Type B pancreatic cell (in vitro differentiated cells): Measurements from ENCODE around the gene SAFB2. TPM values are rescaled to one million over a fixed set of nuclear protein-coding genes. Genes with fewer than 3 reads are reported as not detected.

ENCODE experiments used
- DNase-seq: peaks from one replicate; pipeline ENCODE4 v3.0.0; 2021; ENCODE audit warnings: mixed read lengths; ENCODE audit not compliant: unreplicated experiment; ENCODE audit errors: extremely low spot score
- H3K27ac Mint-ChIP-seq: 2 replicates; pipeline ENCODE4 v1.8.0; 2021; ENCODE audit warnings: mild to moderate bottlenecking, mixed read lengths
- H3K27me3 Mint-ChIP-seq: 2 replicates; pipeline ENCODE4 v1.8.0; 2021; ENCODE audit warnings: mixed read lengths
- H3K36me3 Mint-ChIP-seq: 2 replicates; pipeline ENCODE4 v1.8.0; 2021; ENCODE audit warnings: mixed read lengths
- H3K4me1 Mint-ChIP-seq: one replicate; pipeline ENCODE4 v1.8.0; 2021; ENCODE audit warnings: mixed read lengths; ENCODE audit not compliant: unreplicated experiment
- H3K4me3 Mint-ChIP-seq: 2 replicates; pipeline ENCODE4 v1.8.0; 2021; ENCODE audit warnings: mild to moderate bottlenecking, mixed read lengths
- H3K9me3 Mint-ChIP-seq: 2 replicates; pipeline ENCODE4 v1.8.0; 2021; ENCODE audit warnings: mixed read lengths
- total RNA-seq: library from RNA; stranded (reverse); gene quantifications from 2 replicates; pipeline ENCODE4 v1.2.1, GENCODE V29; 2021; ENCODE audit warnings: low replicate concordance
- TF ChIP-seq, protein P1 (sequence below): fragments of 200-600 bp; sonication (generic); conservative IDR thresholded peaks from 2 replicates; pipeline ENCODE4 v1.5.0; 2021; ENCODE audit warnings: antibody characterized with exemption, mild to moderate bottlenecking

The SAFB2 gene
- total RNA-seq, 1 donor from 2014 or later = 93.4 TPM

DNA sequence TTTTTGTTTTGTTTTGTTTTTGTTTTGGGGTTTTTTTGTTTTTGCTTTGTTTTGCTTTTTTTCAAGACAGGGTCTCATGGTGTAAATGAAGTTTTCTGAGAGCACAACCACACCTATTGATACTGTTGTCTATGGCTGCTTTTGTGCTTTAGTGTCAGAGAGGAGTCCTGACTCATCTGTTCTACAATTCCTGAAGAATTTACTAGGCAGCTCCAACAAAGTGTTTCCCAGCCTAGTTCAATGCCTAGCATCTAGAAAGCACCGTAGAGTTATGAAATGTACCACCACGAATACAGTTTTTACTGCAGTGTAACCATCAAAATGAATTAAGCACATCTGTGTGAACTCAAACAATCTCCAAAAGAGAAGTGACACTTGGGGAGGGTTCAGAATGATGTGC, 21.5 kb upstream of the SAFB2 start:
- Mint-ChIP-seq H3K27ac (no peak overlapping the region), H3K4me3 (no peak overlapping the region), H3K27me3 (no peaks in the 10 kb centered on the region), H3K4me1 (peaks cover 4% of the 10 kb centered on the region), H3K36me3 (peaks cover 30% of the 10 kb centered on the region), H3K9me3 (no peaks in the 10 kb centered on the region)
- no peak for DNase-seq
- TF ChIP-seq, protein P1, sequence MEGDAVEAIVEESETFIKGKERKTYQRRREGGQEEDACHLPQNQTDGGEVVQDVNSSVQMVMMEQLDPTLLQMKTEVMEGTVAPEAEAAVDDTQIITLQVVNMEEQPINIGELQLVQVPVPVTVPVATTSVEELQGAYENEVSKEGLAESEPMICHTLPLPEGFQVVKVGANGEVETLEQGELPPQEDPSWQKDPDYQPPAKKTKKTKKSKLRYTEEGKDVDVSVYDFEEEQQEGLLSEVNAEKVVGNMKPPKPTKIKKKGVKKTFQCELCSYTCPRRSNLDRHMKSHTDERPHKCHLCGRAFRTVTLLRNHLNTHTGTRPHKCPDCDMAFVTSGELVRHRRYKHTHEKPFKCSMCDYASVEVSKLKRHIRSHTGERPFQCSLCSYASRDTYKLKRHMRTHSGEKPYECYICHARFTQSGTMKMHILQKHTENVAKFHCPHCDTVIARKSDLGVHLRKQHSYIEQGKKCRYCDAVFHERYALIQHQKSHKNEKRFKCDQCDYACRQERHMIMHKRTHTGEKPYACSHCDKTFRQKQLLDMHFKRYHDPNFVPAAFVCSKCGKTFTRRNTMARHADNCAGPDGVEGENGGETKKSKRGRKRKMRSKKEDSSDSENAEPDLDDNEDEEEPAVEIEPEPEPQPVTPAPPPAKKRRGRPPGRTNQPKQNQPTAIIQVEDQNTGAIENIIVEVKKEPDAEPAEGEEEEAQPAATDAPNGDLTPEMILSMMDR = no peak

DNA sequence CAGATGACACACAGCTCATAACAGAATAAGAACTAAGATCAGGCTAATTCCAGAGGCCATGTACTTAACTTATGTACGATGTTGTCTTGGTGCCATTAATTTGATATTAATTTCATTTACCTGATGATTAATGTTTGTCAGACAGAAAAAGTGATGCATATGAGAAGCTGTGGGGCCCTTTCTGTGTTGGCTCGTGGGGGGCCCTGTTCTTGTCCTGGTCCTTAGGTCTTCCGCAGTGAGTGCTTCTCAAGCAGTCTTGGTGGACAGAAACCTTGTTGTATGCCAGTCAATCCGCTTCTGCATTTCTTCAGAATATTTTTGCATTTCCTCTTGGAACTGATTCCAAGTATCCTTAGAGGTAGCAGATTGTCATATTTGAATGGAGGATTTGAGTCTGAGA, 20.5 kb upstream of the SAFB2 start:
- TF ChIP-seq, protein P1 = no peak
- no peaks in the 10 kb centered on the region for H3K9me3 Mint-ChIP-seq
- H3K27me3 Mint-ChIP-seq = no peaks in the 10 kb centered on the region
- H3K27ac Mint-ChIP-seq = no peak overlapping the region
- peaks cover 4% of the 10 kb centered on the region for H3K4me1 Mint-ChIP-seq
- H3K36me3 Mint-ChIP-seq = peaks cover 30% of the 10 kb centered on the region
- no peak overlapping the region for H3K4me3 Mint-ChIP-seq
- no peak for DNase-seq

DNA sequence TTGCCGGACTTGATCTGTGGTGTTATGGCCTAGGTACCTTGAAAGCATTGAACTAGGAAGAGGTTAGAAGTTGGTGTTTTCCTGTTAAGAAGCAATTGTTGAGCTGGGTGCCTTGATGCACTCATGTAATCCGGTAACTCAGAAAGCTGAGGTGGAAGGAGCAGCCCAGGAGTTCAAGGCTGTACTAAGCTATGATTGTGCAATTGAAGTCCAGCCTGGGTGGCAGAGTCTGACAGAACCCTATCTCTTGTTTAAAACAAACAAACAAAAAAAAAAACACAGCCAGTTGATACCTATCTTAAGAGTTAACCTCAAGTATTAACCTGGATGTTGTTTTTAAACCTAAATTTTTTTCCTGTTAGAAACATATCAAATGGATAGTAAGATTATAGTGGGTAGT, 19.6 kb upstream of the SAFB2 start:
- Mint-ChIP-seq H3K27ac (no peak overlapping the region), H3K4me3 (no peak overlapping the region), H3K4me1 (peaks cover 4% of the 10 kb centered on the region), H3K9me3 (no peaks in the 10 kb centered on the region), H3K27me3 (no peaks in the 10 kb centered on the region), H3K36me3 (peaks cover 28% of the 10 kb centered on the region)
- no peak for DNase-seq
- TF ChIP-seq, protein P1 = no peak

DNA sequence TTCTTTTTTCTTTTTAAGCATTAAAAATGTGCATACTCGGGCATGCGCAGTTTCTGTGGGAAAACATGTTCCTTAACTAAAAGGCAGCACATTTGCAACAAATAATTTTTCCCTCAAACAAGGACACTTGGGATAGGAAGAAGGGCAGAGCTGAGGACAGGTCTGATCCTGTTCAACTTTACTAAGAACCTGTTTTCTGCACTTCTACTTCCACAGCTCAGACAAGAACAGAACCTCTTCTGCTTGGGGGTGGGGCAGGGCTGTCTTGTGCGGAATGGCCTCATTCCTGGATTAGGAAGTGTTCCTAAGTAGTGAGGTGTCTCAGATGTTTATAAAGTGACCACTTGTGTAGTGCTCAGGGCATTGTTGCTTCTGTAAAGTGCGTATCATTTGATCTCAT, 18.6 kb upstream of the SAFB2 start:
- Mint-ChIP-seq H3K27me3 (no peaks in the 10 kb centered on the region), H3K36me3 (peaks cover 18% of the 10 kb centered on the region), H3K9me3 (no peaks in the 10 kb centered on the region), H3K27ac (peak overlapping the region; percentile 22), H3K4me1 (peaks cover 4% of the 10 kb centered on the region), H3K4me3 (no peak overlapping the region)
- DNase-seq = no peak
- TF ChIP-seq, protein P1 = no peak

DNA sequence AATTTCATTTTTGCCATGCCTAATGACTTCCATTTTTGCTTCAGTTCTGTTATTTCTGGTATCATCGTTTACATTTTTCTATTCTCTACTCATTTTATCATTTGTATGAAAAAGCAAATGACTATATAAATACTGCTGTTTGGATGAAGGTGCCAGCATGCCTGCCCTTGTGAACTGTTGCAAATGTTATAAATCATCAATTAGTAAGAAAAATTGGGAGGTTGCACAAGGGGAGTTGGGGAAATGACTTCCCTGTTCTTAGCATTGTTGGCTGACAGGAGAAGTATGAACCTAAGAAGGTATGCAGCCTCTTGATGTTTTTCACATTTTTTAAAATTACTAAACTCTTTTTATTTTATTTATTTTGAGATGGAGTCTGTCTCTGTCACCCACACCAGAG, 15.4 kb upstream of the SAFB2 start:
- H3K4me1 Mint-ChIP-seq = peaks cover 4% of the 10 kb centered on the region
- DNase-seq = no peak
- TF ChIP-seq, protein P1 = no peak
- peaks cover 16% of the 10 kb centered on the region for H3K36me3 Mint-ChIP-seq
- no peak overlapping the region for H3K4me3 Mint-ChIP-seq
- H3K9me3 Mint-ChIP-seq = no peaks in the 10 kb centered on the region
- H3K27ac Mint-ChIP-seq = no peak overlapping the region
- no peaks in the 10 kb centered on the region for H3K27me3 Mint-ChIP-seq

DNA sequence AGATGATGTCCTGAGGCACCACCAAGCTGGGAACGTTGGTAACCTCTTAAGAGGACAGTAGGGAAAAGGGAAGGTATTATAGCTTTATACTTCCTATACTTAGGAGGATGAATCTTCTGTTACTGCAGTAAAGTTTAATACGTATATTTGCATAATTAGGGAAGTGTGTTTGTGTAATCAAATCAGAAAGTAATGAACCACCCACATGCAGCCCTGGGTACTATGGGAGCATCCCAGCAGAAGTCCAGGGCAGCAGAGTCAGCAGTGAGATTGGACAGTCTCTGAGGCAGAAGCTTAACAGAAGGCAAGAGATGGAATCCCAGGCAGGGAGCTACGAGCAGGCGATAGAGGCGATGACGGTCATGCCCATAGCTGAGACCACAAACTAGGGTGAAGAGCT, 12.9 kb upstream of the SAFB2 start:
- DNase-seq = no peak
- TF ChIP-seq, protein P1 = no peak
- no peaks in the 10 kb centered on the region for H3K9me3 Mint-ChIP-seq
- H3K4me3 Mint-ChIP-seq = no peak overlapping the region
- no peaks in the 10 kb centered on the region for H3K27me3 Mint-ChIP-seq
- peaks cover 14% of the 10 kb centered on the region for H3K4me1 Mint-ChIP-seq
- H3K36me3 Mint-ChIP-seq = peaks cover 15% of the 10 kb centered on the region
- no peak overlapping the region for H3K27ac Mint-ChIP-seq
